ENCODE measurements around the gene TJAP1.
"Not testable (repeated sequence)": the region's sequence is repeated elsewhere in the genome, so short reads cannot be mapped to it uniquely, and the experiment has no call there.

TJAP1 gene

GRCh38 chr6:43454290-43454695 lies 23.1 kb upstream of the TJAP1 start:
- Histone ChIP-seq H3K27me3 (replicated peaks; ENCODE audit: control insufficient read depth, insufficient read depth, low read length) (peaks cover 11% of the 10 kb centered on the region), H3K9ac (ENCODE audit: low read length) (no peak overlapping the region), H3K4me1 (ENCODE audit: control insufficient read depth, insufficient read depth, low read length) (peaks cover 3% of the 10 kb centered on the region), H3K9me3 (ENCODE audit: control insufficient read depth, low read length) (no peaks in the 10 kb centered on the region), H3K4me3 (ENCODE audit: low read length) (no peak overlapping the region), H3K36me3 (ENCODE audit: control insufficient read depth, insufficient read depth, low read length, severe bottlenecking) (peaks cover 29% of the 10 kb centered on the region)
- DNase-seq (ENCODE audit: low read depth), result no peak

- Histone ChIP-seq H3K27me3 (replicated peaks; ENCODE audit: control insufficient read depth, insufficient read depth, low read length) (peaks cover 14% of the 10 kb centered on the region), H3K36me3 (ENCODE audit: control insufficient read depth, insufficient read depth, low read length, severe bottlenecking) (peaks cover 23% of the 10 kb centered on the region), H3K9ac (ENCODE audit: low read length) (no peak overlapping the region), H3K9me3 (ENCODE audit: control insufficient read depth, low read length) (peaks cover 2% of the 10 kb centered on the region), H3K4me3 (ENCODE audit: low read length) (peak overlapping the region; percentile 68), H3K4me1 (ENCODE audit: control insufficient read depth, insufficient read depth, low read length) (peaks cover 3% of the 10 kb centered on the region)
- DNase-seq (ENCODE audit: low read depth), result peak; percentile 94
Measured at GRCh38 chr6:43454696-43455530, 22.5 kb upstream of the TJAP1 start.

- Histone ChIP-seq H3K9me3 (ENCODE audit: control insufficient read depth, low read length) (peaks cover 5% of the 10 kb centered on the region), H3K9ac (ENCODE audit: low read length) (no peak within 1 kb of the TSS), H3K27me3 (replicated peaks; ENCODE audit: control insufficient read depth, insufficient read depth, low read length) (peaks cover 14% of the 10 kb centered on the region), H3K4me3 (ENCODE audit: low read length) (peak within 1 kb of the TSS; percentile 68), H3K36me3 (ENCODE audit: control insufficient read depth, insufficient read depth, low read length, severe bottlenecking) (peaks cover 14% of the 10 kb centered on the region), H3K4me1 (ENCODE audit: control insufficient read depth, insufficient read depth, low read length) (peaks cover 3% of the 10 kb centered on the region)
- peak; percentile 53 for DNase-seq (ENCODE audit: low read depth)
Measured at GRCh38 chr6:43455531-43456428, 21.6 kb upstream of the TJAP1 start, which contains the start of gene DLK2. DLK2 (minus strand) TSS chr6:43455548; CDS start chr6:43454825, 723 bp downstream.

- Histone ChIP-seq H3K9me3 (ENCODE audit: control insufficient read depth, low read length) (peaks cover 5% of the 10 kb centered on the region), H3K27me3 (replicated peaks; ENCODE audit: control insufficient read depth, insufficient read depth, low read length) (peaks cover 25% of the 10 kb centered on the region), H3K9ac (ENCODE audit: low read length) (no peak overlapping the region), H3K36me3 (ENCODE audit: control insufficient read depth, insufficient read depth, low read length, severe bottlenecking) (no peaks in the 10 kb centered on the region), H3K4me3 (ENCODE audit: low read length) (no peak overlapping the region), H3K4me1 (ENCODE audit: control insufficient read depth, insufficient read depth, low read length) (peaks cover 3% of the 10 kb centered on the region)
- no peak for DNase-seq (ENCODE audit: low read depth)
Measured at GRCh38 chr6:43457643-43458042, 19.7 kb upstream of the TJAP1 start.

- H3K4me1 ChIP-seq (ENCODE audit: control insufficient read depth, insufficient read depth, low read length); H3K4me3 ChIP-seq (ENCODE audit: low read length): not testable (repeated sequence)
- peaks cover 28% of the 10 kb centered on the region for H3K27me3 ChIP-seq (replicated peaks; ENCODE audit: control insufficient read depth, insufficient read depth, low read length)
Measured at GRCh38 chr6:43458154-43458553, 19.2 kb upstream of the TJAP1 start.

GRCh38 chr6:43459535-43459934 lies 17.8 kb upstream of the TJAP1 start:
- Histone ChIP-seq H3K9ac (ENCODE audit: low read length) (no peak overlapping the region), H3K36me3 (ENCODE audit: control insufficient read depth, insufficient read depth, low read length, severe bottlenecking) (no peaks in the 10 kb centered on the region), H3K4me1 (ENCODE audit: control insufficient read depth, insufficient read depth, low read length) (peaks cover 3% of the 10 kb centered on the region), H3K27me3 (replicated peaks; ENCODE audit: control insufficient read depth, insufficient read depth, low read length) (peaks cover 31% of the 10 kb centered on the region), H3K9me3 (ENCODE audit: control insufficient read depth, low read length) (peaks cover 5% of the 10 kb centered on the region), H3K4me3 (ENCODE audit: low read length) (no peak overlapping the region)
- DNase-seq (ENCODE audit: low read depth), result no peak

More at GRCh38 chr6:43458154-43458553, 19.2 kb upstream of the TJAP1 start:
- H3K9ac ChIP-seq (ENCODE audit: low read length); DNase-seq (ENCODE audit: low read depth); H3K9me3 ChIP-seq (ENCODE audit: control insufficient read depth, low read length); H3K36me3 ChIP-seq (ENCODE audit: control insufficient read depth, insufficient read depth, low read length, severe bottlenecking): not testable (repeated sequence)

GRCh38 chr6:43460032-43460431 lies 17.3 kb upstream of the TJAP1 start:
- H3K4me3 ChIP-seq (ENCODE audit: low read length), result no peak overlapping the region
- no peak for DNase-seq (ENCODE audit: low read depth)
- no peak overlapping the region for H3K9ac ChIP-seq (ENCODE audit: low read length)
- peaks cover 3% of the 10 kb centered on the region for H3K4me1 ChIP-seq (ENCODE audit: control insufficient read depth, insufficient read depth, low read length)
- H3K27me3 ChIP-seq (replicated peaks; ENCODE audit: control insufficient read depth, insufficient read depth, low read length), result peaks cover 31% of the 10 kb centered on the region
- peaks cover 5% of the 10 kb centered on the region for H3K9me3 ChIP-seq (ENCODE audit: control insufficient read depth, low read length)
- H3K36me3 ChIP-seq (ENCODE audit: control insufficient read depth, insufficient read depth, low read length, severe bottlenecking), result no peaks in the 10 kb centered on the region

- H3K9me3 ChIP-seq (ENCODE audit: control insufficient read depth, low read length), result peaks cover 5% of the 10 kb centered on the region
- H3K9ac ChIP-seq (ENCODE audit: low read length), result no peak overlapping the region
- H3K4me3 ChIP-seq (ENCODE audit: low read length), result no peak overlapping the region
- no peak for DNase-seq (ENCODE audit: low read depth)
- H3K27me3 ChIP-seq (replicated peaks; ENCODE audit: control insufficient read depth, insufficient read depth, low read length), result peaks cover 20% of the 10 kb centered on the region
- no peaks in the 10 kb centered on the region for H3K36me3 ChIP-seq (ENCODE audit: control insufficient read depth, insufficient read depth, low read length, severe bottlenecking)
- H3K4me1 ChIP-seq (ENCODE audit: control insufficient read depth, insufficient read depth, low read length), result no peaks in the 10 kb centered on the region
Measured at GRCh38 chr6:43461936-43462335, 15.4 kb upstream of the TJAP1 start.

GRCh38 chr6:43464337-43464736 lies 13.0 kb upstream of the TJAP1 start:
- H3K4me3 ChIP-seq (ENCODE audit: low read length), result no peak overlapping the region
- no peak overlapping the region for H3K9ac ChIP-seq (ENCODE audit: low read length)
- H3K27me3 ChIP-seq (replicated peaks; ENCODE audit: control insufficient read depth, insufficient read depth, low read length), result peaks cover 32% of the 10 kb centered on the region
- no peaks in the 10 kb centered on the region for H3K36me3 ChIP-seq (ENCODE audit: control insufficient read depth, insufficient read depth, low read length, severe bottlenecking)
- peaks cover 5% of the 10 kb centered on the region for H3K9me3 ChIP-seq (ENCODE audit: control insufficient read depth, low read length)
- DNase-seq (ENCODE audit: low read depth), result no peak
- no peaks in the 10 kb centered on the region for H3K4me1 ChIP-seq (ENCODE audit: control insufficient read depth, insufficient read depth, low read length)

GRCh38 chr6:43465948-43466347 lies 11.4 kb upstream of the TJAP1 start:
- no peak overlapping the region for H3K4me3 ChIP-seq (ENCODE audit: low read length)
- no peaks in the 10 kb centered on the region for H3K36me3 ChIP-seq (ENCODE audit: control insufficient read depth, insufficient read depth, low read length, severe bottlenecking)
- H3K27me3 ChIP-seq (replicated peaks; ENCODE audit: control insufficient read depth, insufficient read depth, low read length), result peaks cover 35% of the 10 kb centered on the region
- no peak overlapping the region for H3K9ac ChIP-seq (ENCODE audit: low read length)
- H3K4me1 ChIP-seq (ENCODE audit: control insufficient read depth, insufficient read depth, low read length), result no peaks in the 10 kb centered on the region
- H3K9me3 ChIP-seq (ENCODE audit: control insufficient read depth, low read length), result no peaks in the 10 kb centered on the region
- no peak for DNase-seq (ENCODE audit: low read depth)

GRCh38 chr6:43467265-43467664 lies 10.1 kb upstream of the TJAP1 start:
- H3K4me3 ChIP-seq (ENCODE audit: low read length); H3K9ac ChIP-seq (ENCODE audit: low read length); H3K9me3 ChIP-seq (ENCODE audit: control insufficient read depth, low read length); H3K36me3 ChIP-seq (ENCODE audit: control insufficient read depth, insufficient read depth, low read length, severe bottlenecking); DNase-seq (ENCODE audit: low read depth); H3K4me1 ChIP-seq (ENCODE audit: control insufficient read depth, insufficient read depth, low read length): not testable (repeated sequence)
- H3K27me3 ChIP-seq (replicated peaks; ENCODE audit: control insufficient read depth, insufficient read depth, low read length), result peaks cover 37% of the 10 kb centered on the region
